GM19193 (cell line): Measurements from ENCODE around the gene DCAF7.

Source experiments
- POLR2A ChIP-seq: IDR thresholded peaks from 4 replicates; pipeline ENCODE4 v1.6.1; 2011; ENCODE audit not compliant: insufficient read depth, insufficient read length; ENCODE audit errors: extremely low read depth

Gene DCAF7

GRCh38 chr17:63610854-63611253, 60.6 kb downstream of the DCAF7 start:
- TF ChIP-seq POLR2A: no peak

GRCh38 chr17:63611354-63611753, 61.1 kb downstream of the DCAF7 start:
- no peak for TF ChIP-seq POLR2A

- TF ChIP-seq POLR2A: no peak
These were observed 63.4 kb downstream of the DCAF7 start for GRCh38 chr17:63613663-63614062.

- TF ChIP-seq POLR2A: no peak
These were observed 71.0 kb downstream of the DCAF7 start for GRCh38 chr17:63621229-63621683.

- TF ChIP-seq POLR2A: peak; percentile 92
These were observed 71.7 kb downstream of the DCAF7 start, which contains the start of gene MAP3K3 for GRCh38 chr17:63621684-63622573. Gene MAP3K3 (plus strand): TSS chr17:63622417. CDS start chr17:63622760, 343 bp downstream.

- TF ChIP-seq POLR2A: no peak
These were observed 72.5 kb downstream of the DCAF7 start for GRCh38 chr17:63622574-63623390.

GRCh38 chr17:63623786-63624530, 73.7 kb downstream of the DCAF7 start:
- no peak for TF ChIP-seq POLR2A

- no peak for TF ChIP-seq POLR2A
These were observed 74.2 kb downstream of the DCAF7 start for GRCh38 chr17:63624531-63624880.

- TF ChIP-seq POLR2A: no peak
These were observed 76.4 kb downstream of the DCAF7 start for GRCh38 chr17:63626551-63627180.

GRCh38 chr17:63629627-63630026, 79.3 kb downstream of the DCAF7 start:
- no peak for TF ChIP-seq POLR2A

GRCh38 chr17:63631062-63631461, 80.8 kb downstream of the DCAF7 start:
- TF ChIP-seq POLR2A: no peak

- TF ChIP-seq POLR2A: no peak
These were observed 81.3 kb downstream of the DCAF7 start for GRCh38 chr17:63631626-63632025.

GRCh38 chr17:63633742-63634141, 83.5 kb downstream of the DCAF7 start:
- TF ChIP-seq POLR2A: no peak

- no peak for TF ChIP-seq POLR2A
These were observed 83.9 kb downstream of the DCAF7 start for GRCh38 chr17:63634163-63634562.
